ENCODE results near the gene KCNJ1.

Gene KCNJ1

GRCh38 chr11:128901653-128902514 is 34.8 kb upstream of the KCNJ1 start:
- DNase-seq, result no peak

DNA sequence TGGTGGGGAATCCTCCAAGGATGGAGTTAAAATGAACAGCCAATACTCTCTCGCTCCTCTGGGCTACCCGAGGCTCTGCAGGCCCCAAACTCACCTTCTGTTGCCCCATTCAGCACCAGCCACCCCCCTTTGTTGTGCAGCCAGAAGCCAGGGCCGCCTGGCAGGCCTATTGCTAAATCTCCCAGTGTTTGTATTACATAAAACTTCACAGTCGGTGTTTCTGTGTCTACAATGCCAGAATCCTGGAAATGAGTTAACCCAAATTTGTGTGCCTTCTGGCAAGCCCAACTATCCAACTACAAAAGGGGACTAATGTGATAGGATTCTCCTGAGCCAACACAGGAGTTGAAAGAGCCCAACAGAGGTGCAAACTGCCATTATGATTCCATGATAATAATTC is 33.4 kb upstream of the KCNJ1 start:
- DNase-seq, result no peak

- no peak for DNase-seq
Measured at GRCh38 chr11:128898580-128899344, 31.7 kb upstream of the KCNJ1 start.

GRCh38 chr11:128897826-128898225 is 30.7 kb upstream of the KCNJ1 start:
- DNase-seq, result no peak

- no peak for DNase-seq
Measured at GRCh38 chr11:128896356-128896755, 29.3 kb upstream of the KCNJ1 start.

GRCh38 chr11:128895526-128895925 is 28.4 kb upstream of the KCNJ1 start:
- no peak for DNase-seq

DNA sequence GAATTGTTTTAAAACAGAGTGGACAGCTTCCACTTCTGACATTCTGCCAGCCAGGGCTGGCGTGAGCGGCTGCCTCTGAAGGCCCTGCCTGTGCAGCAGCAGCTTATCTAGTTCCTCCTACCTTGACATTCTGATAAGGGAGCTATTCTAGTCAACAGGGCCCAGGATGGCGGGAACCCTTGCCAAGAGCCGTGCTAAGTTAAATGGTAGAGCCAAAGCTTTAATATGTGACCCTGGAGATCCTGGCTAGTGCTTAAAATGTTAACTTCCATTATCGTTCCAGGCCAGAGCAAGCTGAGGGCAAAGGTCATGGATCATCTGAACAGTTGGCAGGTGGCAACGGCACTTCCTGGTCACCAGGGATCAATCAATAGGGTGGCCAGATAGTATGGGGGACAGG is 27.6 kb upstream of the KCNJ1 start:
- no peak for DNase-seq

GRCh38 chr11:128894286-128894681 is 27.2 kb upstream of the KCNJ1 start:
- DNase-seq, result no peak

GRCh38 chr11:128893578-128894285 is 26.6 kb upstream of the KCNJ1 start:
- no peak for DNase-seq

- DNase-seq, result no peak
Measured at GRCh38 chr11:128892866-128893565, 25.9 kb upstream of the KCNJ1 start.

DNA sequence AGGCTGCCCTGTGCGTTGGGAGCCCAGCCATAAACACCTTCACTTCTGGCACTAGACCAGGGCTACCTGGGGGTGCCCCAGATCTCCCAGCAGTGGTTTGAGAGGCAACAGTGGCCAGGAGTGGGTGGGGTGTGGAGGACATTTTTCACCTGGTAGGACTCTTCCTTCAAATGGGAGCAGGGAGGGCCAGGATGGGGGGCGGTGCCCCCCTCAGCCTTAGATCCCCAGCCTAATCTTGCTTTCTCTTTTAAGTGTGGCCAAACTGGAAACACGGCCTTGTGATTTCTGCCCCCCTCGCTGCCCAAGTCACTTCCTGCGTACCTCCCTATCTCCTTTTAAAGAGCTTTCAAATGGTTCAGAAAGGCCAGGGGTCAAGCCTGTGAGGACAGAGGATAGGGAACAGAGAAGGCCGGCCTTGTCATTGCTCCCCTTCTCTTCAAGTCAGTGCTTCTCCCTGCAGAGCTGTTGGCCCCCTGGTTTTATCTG is 24.9 kb upstream of the KCNJ1 start:
- DNase-seq, result no peak

DNA sequence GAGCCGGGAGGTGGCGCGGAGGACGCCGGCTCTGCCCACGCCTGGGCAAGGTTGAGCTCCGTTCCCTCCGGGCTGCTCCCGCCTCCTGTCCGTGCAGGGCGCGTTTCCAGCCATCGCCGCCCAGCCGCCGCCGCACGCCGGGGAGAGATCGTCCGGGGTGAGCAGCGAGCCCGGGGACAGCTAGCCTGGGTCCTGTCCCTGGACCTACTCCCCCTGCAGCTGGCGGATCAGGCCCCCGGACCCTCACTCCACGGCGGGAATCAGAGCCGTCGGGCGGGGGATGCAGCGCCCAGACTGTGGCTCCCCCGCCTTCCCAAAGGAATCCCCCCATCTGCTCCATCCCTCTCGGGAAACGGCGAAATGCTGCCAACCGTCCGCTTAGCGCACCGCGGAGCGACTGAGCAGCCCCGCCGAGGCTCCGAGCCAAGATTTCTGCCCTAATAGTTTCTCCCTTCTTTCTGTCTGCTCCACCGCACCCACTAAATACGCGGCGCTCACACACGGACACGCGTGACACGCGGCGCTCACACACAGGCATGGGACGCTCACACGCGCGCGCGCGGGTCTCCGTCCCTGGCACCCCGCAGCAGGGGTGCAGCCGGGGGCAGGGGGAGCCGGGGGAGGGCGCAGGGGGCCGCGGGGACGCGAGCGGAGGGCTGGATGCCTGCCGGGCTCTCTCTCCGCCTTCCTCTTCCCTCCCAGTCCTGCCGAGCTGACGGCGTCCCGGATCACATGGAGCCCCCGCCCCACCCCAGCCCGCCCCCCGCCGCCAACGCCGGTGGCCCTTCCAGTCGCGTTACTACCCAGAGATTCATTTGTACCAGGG is 23.7 kb upstream of the KCNJ1 start, which contains the start of gene KCNJ5:
Gene KCNJ5 (plus strand): TSS at position 814 of the 826 bp plus-strand sequence. CDS start 19,918 bp downstream, outside the sequence.
- DNase-seq, result no peak

- no peak for DNase-seq
Measured at GRCh38 chr11:128890216-128890542, 23.1 kb upstream of the KCNJ1 start.

DNA sequence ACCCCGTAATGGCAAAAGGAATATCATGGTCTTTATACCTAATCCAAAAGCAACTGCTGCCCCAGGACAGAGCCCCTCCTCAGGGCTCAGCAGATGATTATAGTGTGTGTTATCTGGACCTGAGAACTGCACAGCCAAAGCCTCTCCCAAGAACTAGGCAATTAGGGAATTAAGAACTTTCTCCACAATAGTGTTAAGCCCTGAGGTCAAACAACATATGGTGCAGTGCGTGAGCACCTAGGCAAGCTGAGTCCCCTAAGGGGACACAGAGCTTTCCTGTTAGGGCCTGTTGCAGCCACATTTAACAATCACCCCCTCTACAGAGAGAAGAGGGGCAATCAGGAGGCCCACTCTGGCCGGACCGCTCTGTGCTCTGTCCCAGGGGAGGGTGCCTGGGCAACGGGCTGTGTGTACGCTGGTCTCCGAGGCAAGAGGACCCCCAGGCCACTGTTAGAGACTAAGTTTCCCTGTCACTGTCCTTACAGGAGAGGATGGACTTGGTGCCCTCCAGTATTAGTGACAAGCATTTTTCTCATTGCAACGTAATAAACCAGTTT is 22.6 kb upstream of the KCNJ1 start:
- DNase-seq, result no peak

- DNase-seq, result no peak
Measured at GRCh38 chr11:128888034-128888985, 21.2 kb upstream of the KCNJ1 start.

- DNase-seq, result no peak
Measured at GRCh38 chr11:128886406-128887124, 19.5 kb upstream of the KCNJ1 start.

DNA sequence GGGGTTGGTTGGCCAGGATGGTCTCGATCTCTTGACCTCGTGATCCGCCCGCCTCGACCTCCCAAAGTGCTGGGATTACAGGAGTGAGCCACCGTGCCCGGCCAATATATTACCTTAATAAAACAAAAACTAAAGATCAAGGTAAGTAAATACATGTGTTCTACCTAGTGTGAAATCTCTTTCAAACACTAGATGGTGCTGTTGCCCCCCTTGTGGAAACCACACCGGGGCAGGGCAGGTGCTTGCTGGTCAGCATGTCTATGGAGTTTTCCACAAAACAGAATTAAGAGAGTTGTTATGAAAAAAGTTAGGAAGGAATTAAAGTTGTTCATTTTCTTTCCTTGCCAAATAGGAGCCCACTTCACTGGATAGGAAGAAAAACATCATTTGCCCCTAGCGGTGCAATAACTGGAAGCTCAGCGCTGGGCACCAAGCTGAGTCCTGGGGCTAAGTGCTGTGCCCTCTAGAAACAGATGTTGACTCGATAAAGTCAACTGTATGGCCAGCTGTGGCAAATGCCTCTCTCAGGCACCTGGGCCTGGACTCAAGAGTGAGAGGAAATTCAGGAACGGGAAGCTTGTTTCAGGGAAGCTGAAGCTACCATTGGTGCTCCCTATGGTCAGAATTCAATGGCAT is 17.7 kb upstream of the KCNJ1 start:
- no peak for DNase-seq

GRCh38 chr11:128884054-128884453 is 17.0 kb upstream of the KCNJ1 start:
- DNase-seq, result no peak

DNA sequence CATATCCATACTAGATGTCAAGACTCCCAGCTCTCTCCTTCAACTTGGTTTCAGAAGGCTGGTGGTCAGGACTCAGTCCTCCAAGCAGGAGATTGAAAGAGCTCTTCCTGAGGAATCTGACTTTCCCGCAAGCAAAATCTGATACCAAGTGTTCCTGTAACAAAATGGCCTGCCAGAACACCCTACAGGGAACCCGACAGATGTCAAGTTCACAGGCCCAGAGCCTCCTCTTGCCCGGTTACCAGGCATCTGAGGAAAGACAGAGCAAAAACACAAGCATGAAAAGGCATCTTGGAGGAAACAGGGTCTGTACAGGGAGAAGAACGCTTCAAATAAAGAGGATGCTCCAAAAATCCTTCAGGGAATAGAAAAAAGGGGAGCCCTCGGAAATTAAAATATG is 15.4 kb upstream of the KCNJ1 start:
- no peak for DNase-seq
